GM12891 (cell line): ENCODE data around the gene PLCL1.

Experiments used
- PAX5 ChIP-seq: IDR thresholded peaks from 2 replicates; pipeline ENCODE4 v1.6.1; 2011; ENCODE audit warnings: low read length, moderate library complexity, mild to moderate bottlenecking; ENCODE audit not compliant: insufficient read depth, severe bottlenecking
- TAF1 ChIP-seq: IDR thresholded peaks from 2 replicates; pipeline ENCODE4 v1.6.1; 2011; ENCODE audit warnings: low read depth, low read length, control low read depth

GRCh38 chr2:198191651-198192050 is 387.3 kb downstream of the PLCL1 start:
- no peak for TF ChIP-seq PAX5
- TF ChIP-seq TAF1 = no peak
